GM19438 (cell line): Measurements from ENCODE around the gene JMJD7.

Experiments
- ATAC-seq: cut with Tn5 transposase; IDR thresholded peaks from one replicate; pipeline ENCODE4 v1.9.1; 2021; ENCODE audit warnings: low read depth; ENCODE audit not compliant: unreplicated experiment

Gene JMJD7

DNA sequence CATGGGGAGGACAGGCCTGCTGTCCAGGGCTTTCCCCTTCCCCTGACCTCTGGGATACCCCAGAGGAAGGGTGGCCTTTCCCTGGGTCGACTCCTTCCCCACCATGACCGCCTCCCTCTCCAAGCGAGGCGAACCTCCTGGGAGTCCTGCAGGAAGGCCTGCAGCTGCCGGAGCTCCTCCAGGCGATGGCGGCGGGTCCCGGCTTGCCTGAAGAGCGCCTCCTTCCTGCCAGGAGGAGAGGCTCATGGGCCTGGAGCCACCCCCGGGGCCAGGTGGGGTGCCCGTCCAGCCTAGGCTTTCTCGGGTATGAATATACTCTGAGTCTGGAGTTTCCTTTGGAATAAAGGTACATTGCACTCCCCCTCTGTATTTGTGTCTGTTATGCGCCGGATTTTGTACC, 30.9 kb downstream of the JMJD7 start:
- ATAC-seq = no peak

DNA sequence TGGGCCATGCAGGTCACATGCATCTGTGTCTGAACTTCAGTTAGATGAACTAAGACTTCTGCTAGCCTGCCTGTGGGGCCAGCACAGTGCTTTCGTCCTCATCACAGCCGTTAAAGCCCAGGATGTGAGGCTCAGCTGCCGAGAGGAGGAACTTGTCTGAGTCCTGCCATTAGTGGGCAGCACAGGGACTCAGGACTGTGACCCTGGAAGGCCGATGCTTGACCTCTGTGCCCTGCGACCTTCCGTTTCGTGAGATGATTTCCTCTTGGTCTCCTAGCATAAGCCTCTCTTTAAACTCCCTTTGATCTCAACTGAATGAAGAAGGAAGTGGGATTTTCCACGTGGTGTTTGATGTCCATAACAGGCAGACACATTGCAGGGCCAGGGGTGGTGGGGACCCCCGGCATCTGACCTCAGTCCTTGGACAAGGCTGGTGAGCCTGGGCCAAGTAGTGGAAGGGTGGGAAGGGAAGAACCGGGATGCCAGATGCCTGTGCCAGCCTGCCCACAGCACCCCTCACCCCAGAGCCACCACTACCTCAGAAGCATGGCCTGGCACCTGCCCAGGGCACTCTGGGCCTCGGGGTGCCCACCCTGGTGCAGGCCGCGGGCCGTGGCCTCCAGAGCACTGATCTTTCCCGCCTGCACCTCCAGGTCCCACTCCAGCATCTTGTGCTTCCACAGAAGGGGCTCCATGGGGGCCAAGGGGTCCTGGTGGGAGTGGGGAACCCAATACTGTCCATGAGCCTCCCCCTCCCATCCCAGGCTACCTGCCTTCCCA, 32.3 kb downstream of the JMJD7 start:
- no peak for ATAC-seq

DNA sequence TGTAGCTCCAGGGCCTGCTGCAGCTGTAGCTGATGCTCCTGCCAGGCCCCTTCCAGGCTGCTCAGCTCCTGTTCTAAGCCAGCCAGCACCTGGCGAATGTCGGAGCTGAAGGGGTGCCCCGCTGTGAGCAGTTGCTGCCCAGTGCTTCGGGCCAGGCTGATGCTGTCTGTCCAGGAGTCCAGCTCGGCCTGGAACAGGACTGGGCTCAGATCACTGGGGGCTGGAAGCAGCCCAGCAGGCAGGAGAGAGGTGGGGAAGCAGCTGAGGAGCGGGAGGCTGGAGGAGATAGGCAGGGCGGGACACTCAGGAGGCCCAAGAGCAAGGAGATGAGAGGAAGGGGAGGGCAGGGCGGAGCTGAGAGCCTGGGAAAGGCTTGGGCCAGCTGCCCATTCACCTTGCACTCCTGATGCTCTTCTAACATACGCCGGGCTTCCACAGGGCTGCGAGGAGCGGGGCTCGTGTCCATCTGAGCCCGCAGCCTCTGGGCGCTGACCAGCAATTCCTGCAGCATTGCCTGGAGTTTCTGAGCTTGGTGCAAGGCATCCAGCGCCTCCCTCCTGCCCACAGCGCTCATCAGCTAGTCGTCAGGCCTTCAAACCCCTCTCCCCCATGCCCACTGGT, 34.0 kb downstream of the JMJD7 start:
- no peak for ATAC-seq

DNA sequence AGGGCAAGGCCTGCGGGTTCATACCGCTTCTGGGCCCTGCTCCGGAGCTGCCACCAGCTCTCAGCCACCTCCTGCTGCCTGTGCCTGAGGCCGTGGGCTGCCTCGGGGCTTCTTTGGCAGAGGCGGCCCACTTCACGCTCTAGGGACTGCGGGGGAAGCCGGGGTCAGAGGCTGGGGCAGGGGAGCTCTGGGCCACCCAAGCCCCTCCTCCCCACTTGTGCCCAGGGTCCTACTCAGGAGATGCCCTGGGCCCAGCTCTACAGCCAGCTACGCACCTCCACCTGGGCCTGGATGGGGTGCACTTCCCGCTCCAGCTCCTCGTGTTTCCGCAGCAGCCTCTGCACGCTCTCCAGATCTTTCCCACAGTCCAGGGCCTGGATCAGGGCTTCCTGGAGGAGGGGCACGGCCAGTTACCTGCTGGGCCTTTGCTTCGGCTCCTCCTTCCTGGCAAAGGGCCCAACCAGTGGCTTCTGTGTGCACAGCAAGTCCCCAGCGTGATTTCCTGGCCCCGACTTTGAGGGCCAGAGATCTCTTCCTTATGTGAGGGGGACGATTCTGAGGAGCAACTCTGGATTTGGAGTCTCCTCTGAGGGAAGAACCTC, 34.7 kb downstream of the JMJD7 start:
- ATAC-seq = no peak

DNA sequence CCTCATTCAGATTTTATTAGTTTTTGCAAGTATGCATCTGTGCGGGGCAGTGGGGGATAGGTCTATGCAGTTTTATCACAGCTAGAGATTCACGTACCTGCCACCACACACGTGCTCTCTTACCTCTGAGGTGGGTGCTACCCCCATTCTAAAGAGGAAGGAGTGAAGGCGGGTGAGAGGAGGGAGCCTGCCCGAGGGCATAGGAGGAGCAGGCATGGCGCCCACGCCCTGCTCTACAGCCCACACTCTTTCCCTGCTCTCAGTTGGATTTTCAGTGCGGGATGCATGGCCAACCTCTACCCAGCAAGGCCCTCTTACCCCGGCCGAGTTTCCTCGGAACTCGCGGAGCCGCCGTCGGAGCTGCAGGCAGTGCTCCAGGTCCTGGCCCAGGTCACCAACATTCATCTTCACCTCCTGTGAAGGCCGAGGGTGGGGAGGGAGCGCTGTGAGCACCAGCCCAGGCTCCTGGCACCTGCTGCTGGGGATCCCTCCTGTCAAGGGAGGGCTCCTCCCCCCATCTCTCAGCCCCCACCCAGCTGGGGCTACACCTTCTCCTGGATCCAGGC, 37.7 kb downstream of the JMJD7 start:
- no peak for ATAC-seq

DNA sequence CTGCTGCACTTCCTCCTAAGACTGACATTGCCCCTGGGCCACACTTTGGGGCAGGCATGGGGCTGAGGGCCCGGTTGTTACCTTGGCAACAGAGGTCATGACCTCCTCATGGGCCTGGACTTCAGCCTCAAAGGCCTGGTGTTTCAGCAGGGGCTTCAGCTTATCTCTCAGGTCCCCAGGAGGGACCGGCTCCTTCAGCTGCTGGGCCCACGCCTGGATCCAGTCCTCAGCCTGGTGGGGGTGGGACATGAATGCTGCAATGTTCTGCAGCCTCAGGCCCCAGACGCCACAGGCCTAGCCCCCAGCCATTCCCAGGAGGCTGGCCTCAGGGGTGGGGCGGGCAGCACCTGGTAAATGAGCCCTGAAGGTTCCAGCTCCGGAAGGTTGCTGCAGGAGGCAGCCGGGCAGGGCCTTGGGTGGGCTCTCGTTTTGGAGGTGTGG, 38.4 kb downstream of the JMJD7 start:
- ATAC-seq = no peak

DNA sequence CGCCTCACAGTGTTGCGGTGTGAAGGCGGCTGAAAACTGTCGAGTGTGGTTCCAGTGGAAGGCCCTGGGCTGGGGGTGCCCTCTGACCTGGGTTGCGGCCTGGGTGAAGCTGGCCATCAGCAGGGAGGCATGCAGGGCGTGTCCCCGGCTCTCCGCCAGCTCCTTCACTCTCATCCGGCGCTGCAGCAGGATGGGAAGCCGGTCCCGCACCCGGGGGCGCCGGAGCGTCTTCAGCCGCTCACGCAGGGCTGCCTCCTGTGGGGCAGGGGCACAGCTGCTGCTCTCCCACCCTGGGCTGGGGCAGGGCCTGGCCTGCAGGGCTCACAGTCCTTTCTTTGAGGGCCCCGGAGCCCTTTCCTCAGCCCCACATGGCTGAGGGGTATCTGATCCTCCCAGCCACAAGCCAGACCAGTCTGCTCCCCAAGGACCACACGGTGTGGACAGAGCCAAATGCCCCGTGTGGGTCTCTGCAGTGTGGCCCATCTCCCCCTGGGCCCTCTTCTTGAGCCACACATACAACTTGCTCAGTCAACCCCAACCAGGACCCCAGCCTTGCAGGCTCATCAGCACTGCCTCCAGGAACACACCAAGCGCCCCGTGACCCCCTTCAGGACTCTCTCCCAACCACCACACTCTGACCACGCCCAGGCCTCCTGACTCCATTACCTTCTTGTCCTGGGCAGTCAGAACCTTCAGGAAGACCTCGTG, 39.1 kb downstream of the JMJD7 start:
- no peak for ATAC-seq

DNA sequence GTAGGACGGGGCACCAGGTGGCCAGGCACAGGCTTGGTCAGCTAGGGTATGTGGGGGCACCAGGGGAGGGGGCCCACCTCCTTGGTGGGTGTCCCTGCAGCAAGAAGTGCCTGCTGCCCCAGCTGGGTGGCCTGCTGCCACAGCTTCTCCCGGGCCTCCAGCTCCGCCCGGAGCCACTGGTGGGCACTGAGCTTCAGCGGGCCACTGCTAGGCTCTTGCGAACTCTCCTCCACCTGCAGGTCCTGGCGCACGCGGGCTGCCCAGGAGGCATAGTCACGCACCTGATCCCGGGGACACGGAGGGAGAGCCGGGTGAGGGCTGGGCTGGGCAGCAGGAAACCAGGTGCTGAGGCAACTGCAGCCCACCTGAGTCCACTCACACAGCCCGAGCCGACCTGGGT, 40.4 kb downstream of the JMJD7 start:
- no peak for ATAC-seq

DNA sequence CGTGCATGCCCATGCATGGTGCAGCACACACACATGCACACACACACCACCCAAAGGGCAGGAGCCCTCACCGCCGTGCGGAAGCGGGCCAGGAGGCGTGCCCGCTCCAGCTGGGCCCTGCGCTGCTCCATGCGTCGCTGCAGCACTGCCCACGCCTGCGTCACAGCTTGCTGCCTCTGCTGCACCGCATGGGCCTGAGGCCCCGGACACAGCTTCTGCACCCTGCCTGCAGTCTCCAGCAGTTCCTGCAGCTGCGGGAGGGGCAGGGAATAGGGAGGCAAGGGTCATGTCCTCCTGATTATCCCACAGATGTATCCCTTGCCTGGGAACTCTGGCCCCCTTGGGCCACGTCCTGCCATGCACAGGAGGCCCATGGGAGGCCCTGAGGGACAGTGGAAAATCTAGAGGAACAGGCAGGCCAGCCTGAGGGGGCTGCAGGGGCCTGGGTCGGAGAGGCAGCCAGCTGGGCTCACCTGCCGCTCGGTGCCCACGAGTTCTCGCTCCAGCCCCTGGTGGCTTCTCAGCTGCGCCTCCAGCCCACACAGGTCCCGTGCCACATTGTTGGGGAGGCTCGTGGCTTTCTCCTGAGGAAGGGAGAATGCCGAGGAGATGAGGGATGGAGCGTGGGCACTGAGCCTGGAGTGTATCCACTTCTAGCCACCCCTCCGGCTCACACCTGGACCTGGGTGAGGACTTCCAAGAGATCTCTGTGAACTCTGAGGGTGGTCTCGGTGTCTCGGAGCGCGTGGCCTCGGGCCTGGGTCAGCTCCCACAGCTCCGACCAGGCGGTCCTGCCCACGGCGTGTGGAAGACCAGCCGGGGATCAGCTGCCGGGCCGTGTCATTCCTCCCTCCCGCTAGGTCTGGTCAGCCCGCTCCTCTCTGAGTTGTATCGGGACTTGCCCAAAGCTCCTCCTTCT, 42.1 kb downstream of the JMJD7 start:
- no peak for ATAC-seq

DNA sequence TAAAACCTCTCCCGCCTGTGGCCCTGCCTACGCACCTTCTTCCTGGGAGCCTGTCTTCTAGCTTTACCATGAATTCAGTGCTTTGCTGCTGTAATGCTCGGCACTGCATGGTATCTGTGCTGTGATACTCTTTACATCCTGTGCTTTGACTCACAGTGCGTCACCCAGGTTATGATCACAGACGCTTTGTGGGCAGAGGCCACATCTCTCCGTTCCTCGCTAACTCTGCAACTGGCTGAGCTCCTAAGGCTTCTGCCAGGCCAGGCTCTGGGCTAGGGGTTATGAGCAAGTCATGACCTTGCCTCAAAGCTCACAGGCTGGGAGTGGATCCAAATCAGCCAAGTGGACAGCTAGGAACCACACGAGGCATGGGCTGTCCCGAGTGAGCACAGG, 42.8 kb downstream of the JMJD7 start:
- no peak for ATAC-seq

DNA sequence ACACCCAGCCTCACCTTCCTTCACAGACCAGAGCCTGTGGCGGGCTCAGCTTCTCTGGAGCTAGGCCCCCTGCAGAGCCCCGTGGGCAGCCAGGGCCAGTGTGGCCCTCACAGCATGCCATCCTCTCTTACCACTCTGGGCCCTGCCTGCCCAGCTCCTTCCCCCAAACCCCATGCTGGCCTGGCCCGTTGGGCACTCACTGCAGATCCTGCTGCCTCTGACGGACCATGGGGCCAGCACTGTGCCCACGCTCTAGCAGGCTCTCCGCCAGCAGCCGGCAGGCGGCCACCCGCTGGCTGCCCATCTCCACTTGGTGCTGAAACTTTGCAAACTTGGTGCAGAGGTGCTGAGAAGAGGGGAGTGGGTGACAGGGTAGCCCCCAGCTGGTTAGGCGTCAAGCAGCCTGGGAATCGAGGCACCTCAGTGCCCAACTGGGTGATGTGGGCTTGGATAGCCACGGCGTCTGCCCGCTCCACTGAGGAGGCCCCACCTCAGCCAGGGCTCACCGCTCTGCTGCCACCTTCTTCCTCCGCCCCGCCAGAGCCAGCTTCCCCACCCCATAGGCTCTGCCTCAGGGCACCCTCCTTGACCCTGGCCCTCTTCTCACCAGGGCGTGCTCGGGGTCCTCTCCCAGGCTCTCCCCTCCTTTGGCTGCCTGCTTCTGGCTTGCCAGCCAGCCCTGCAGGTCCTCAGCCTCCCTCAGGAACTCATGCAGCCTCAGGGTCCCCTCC, 43.4 kb downstream of the JMJD7 start:
- no peak for ATAC-seq

DNA sequence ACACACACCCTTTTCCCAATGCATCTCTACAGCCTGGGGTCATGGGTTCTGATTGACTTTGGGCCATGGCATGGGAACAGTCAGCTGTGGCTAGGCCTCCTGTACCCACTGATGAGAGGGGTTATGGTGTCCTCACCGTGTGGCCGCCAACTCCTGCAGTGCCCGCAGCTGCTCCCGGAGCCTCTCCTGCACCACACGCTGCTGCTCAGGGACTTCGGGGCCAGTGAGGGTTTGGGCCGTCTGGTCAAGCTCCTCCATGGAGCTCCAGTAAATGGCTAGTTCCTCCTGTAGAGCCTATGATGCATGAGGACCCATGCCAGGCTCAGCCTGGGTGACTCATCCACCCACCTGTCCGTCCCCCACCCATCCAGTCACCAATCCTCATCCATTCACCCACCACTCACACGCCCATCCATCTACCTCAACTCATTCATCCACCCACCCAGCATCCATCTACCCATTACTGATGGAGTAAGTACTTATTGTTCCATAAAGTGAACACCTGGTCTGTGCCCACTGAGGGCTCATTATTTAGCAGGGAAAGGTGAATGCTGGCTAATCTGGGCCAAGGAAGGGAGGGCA, 44.4 kb downstream of the JMJD7 start:
- ATAC-seq = no peak

DNA sequence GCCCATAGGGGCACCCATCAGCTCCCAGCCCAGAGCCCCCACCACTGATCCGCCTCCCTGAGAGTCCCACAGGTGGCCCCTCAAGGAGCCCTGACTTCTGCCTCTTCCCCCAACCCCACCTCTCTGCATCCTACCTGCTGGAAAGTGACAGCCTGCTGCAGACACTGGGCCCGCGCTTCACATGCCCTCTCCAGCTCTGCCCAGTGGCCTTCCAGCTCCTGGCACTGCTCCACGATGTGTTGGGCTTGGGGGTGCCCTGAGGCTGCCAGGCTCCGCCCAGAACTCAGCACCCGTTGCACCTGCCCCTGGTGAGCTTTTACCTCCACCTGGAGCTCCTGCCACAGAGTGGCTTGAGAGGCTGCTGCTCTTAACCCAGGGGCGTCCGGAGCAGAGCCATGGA, 45.8 kb downstream of the JMJD7 start:
- ATAC-seq = no peak

DNA sequence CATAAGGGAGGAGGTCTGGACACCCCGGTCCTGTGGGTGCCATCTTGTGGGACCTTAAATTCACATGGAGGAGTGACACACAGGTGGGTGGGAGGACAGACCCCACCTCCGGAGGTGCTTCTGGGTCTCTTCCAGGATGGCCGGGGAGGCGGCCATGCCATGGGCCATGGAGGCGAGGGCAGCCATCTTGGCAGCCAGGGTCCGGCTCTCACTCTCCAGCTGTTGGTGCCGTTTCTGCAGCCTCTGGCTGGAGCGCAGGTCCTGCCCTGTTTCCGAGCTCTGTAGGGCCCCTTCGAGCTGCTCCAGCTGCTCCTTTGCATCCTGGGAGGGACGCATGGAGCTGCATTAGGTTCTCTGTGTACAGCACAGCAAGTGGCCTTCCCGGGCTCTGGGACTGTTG, 46.8 kb downstream of the JMJD7 start:
- ATAC-seq = no peak

DNA sequence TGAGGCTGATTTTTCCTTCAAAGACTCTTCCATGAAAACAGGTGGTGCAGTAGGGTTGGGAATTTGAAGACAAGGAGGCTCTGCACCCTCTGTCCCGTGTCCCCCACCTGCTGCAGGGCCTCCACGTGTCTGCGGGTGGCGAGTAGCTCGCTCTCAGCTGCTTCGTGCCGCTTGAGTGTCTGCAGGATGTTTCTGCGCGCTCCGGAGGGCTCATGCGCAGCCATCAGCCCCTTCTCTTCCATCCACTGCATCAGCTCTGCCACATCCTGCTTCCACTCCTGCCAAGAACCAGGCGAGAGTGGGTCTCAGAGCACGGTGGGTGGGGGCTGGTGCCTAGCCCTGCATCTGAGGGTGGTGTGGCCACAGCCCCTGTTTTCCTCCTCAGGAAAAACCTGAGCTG, 48.1 kb downstream of the JMJD7 start:
- ATAC-seq = no peak

DNA sequence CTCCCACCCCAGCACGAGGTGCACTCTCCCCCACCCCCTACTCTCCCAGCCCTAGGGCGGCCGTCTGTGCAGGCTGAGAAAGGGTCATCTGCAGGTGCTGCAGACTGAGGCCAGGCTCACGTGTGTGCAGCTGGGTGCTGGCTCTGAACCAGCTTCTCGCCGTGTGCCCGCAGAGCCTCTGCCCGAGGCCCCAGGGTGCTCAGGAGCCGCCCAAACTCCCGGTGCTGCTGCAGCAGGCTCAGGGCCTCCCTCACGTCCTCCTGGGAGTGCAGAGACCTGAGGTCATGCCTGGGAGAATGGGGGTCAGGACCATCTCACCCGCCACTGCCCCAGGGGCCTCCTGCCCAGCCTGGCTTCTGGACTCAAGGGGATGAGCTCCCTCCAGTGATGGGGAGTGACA, 48.8 kb downstream of the JMJD7 start:
- ATAC-seq = no peak

DNA sequence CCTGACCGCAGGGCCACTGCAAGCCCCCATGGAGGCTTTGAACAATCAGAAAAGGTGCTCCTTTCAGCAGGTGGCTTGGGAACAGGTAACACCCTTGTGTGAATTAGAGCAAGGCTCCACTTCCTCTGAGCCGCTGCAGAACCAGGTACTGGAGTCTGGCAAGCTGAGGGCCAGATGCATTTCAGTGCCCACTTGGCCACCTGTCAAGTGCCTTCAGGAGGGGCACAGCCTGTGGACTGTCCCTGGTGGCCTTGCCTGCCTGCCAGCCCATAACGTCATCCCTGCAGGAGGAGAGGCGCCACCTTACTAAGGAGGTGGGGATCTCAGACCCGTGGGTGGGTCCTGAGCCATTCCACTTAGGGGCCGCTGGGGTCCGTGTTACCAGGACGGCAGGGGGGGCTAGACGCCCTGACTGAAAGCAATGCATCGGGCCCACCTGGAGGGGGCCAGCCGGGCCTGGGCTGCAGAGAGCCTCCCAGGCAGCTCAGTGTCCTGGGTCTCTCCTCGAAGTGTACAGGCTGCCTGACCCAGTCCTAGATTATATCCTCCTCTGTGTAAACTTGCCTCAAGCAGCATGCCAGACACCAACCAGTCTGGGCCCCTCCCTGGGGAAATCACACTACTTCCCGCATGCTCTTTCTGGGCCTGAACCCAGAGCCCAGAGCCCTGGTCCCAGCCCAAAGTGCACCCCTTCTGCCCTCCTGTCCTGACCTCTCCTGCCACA, 49.9 kb downstream of the JMJD7 start:
- no peak for ATAC-seq

DNA sequence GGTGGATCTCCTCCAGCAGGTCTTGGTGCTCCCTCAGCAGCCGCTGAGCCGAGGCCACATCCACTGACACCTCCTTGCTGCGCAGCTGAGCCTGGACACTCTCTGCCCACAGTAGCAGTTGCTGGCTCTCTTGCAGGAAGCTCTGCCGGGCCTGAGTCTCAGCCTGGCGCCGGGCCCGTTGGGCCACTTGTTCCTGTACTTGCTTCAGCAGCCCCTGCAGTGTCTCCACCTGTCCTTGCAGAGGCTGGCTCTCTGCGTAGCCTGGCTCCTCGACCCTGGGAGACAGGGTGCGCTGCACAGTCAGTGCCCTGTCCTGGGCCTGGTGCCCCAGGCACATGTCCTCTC, 50.4 kb downstream of the JMJD7 start:
- ATAC-seq = no peak
